CD14-positive monocyte (primary cell): ENCODE measurements around the gene HES2. TPM values are rescaled to one million over a fixed set of nuclear protein-coding genes. Genes with fewer than 3 reads are reported as not detected.

Experiments
- DNase-seq, 3 donors: peaks; one replicate each; pipeline ENCODE4 v3.0.0-alpha.2; 2011 to 2022
- H2AFZ ChIP-seq: 2 replicates; pipeline ENCODE4 v1.6.0; 2012; ENCODE audit warnings: mild to moderate bottlenecking, low read depth, low read length, inconsistent platforms; ENCODE audit not compliant: insufficient read depth, poor library complexity, severe bottlenecking
- H3K27ac ChIP-seq, 2 donors: 1 replicate in 1 of 2; 2 replicates in 1 of 2; pipeline ENCODE4 v1.5.1; 2012 to 2013; ENCODE audit warnings: low read length in 2 of 2, control low read depth in 1 of 2, inconsistent platforms in 1 of 2, low read depth in 1 of 2, mild to moderate bottlenecking in 1 of 2
- H3K27me3 ChIP-seq, 2 donors: one replicate each; pipeline versions ENCODE4 v1.6.0 to v1.6.1; 2011 to 2013; ENCODE audit warnings: low read length in 2 of 2; ENCODE audit not compliant: control insufficient read depth in 2 of 2, insufficient read depth in 2 of 2
- H3K36me3 ChIP-seq, 2 donors: replicated peaks in 1 of 2; 1 replicate in 1 of 2; 2 replicates in 1 of 2; pipeline versions ENCODE4 v1.5.1 to v1.6.1; 2012 to 2013; ENCODE audit warnings: low read length in 2 of 2, control low read depth in 1 of 2, inconsistent platforms in 1 of 2, mild to moderate bottlenecking in 1 of 2; ENCODE audit not compliant: insufficient read depth in 2 of 2, control insufficient read depth in 1 of 2
- H3K4me1 ChIP-seq, 2 donors: 1 replicate in 1 of 2; 2 replicates in 1 of 2; pipeline versions ENCODE4 v1.5.1 to v1.6.1; 2012 to 2013; ENCODE audit warnings: low read length in 2 of 2, control low read depth in 1 of 2, inconsistent platforms in 1 of 2, mild to moderate bottlenecking in 1 of 2, moderate library complexity in 1 of 2; ENCODE audit not compliant: insufficient read depth in 2 of 2, control insufficient read depth in 1 of 2
- H3K4me2 ChIP-seq: replicated peaks from 2 replicates; pipeline ENCODE3; 2012; ENCODE audit warnings: low read length, moderate library complexity, mild to moderate bottlenecking; ENCODE audit not compliant: poor library complexity, severe bottlenecking; ENCODE audit errors: extremely low read depth
- H3K4me3 ChIP-seq, 3 experiments: fragments of 200-600 bp in 1 of 3; sonication (generic) in 1 of 3; replicated peaks in 1 of 3; 1 replicate in 2 of 3; 2 replicates in 1 of 3; pipeline ENCODE4 v1.5.1; 2011 to 2013; ENCODE audit warnings: low read length in 3 of 3, mild to moderate bottlenecking in 3 of 3, control low read depth in 2 of 3, low read depth in 2 of 3, inconsistent platforms in 1 of 3, moderate library complexity in 1 of 3
- H3K79me2 ChIP-seq: 2 replicates; pipeline ENCODE4 v1.6.0; 2012; ENCODE audit warnings: mild to moderate bottlenecking, control low read depth, inconsistent platforms, low read length, moderate library complexity; ENCODE audit not compliant: insufficient read depth
- H3K9ac ChIP-seq: 2 replicates; pipeline ENCODE4 v1.6.0; 2017; ENCODE audit warnings: low read length, mild to moderate bottlenecking; ENCODE audit not compliant: insufficient read depth, poor library complexity, severe bottlenecking
- H3K9me3 ChIP-seq, 2 donors: replicated peaks in 1 of 2; 1 replicate in 1 of 2; 2 replicates in 1 of 2; pipeline versions ENCODE4 v1.5.1 to v1.6.1; 2012 to 2013; ENCODE audit warnings: low read length in 2 of 2, control low read depth in 1 of 2; ENCODE audit not compliant: control insufficient read depth in 1 of 2, insufficient read depth in 1 of 2
- H4K20me1 ChIP-seq: 2 replicates; pipeline ENCODE4 v1.6.0; 2012; ENCODE audit warnings: mild to moderate bottlenecking, low read length, control low read depth, moderate library complexity; ENCODE audit not compliant: insufficient read depth
- H3K27ac Mint-ChIP-seq, 7 donors: one replicate each; pipeline ENCODE4 v1.8.0; 2020; ENCODE audit warnings: mild to moderate bottlenecking in 7 of 7, mixed read lengths in 7 of 7, moderate library complexity in 6 of 7, inconsistent platforms in 2 of 7
- H3K27me3 Mint-ChIP-seq, 3 donors: one replicate each; pipeline ENCODE4 v1.8.0; 2021 to 2022; ENCODE audit warnings: low read depth in 3 of 3, mild to moderate bottlenecking in 3 of 3, mixed read lengths in 3 of 3, moderate library complexity in 3 of 3, inconsistent platforms in 1 of 3
- H3K36me3 Mint-ChIP-seq, 2 donors: one replicate each; pipeline ENCODE4 v1.8.0; 2020; ENCODE audit warnings: mixed read lengths in 2 of 2, inconsistent platforms in 1 of 2, mild to moderate bottlenecking in 1 of 2
- H3K4me1 Mint-ChIP-seq: one replicate; pipeline ENCODE4 v1.8.0; 2020; ENCODE audit warnings: mild to moderate bottlenecking, mixed read lengths
- H3K4me3 Mint-ChIP-seq, 2 donors: one replicate each; pipeline ENCODE4 v1.8.0; 2020; ENCODE audit warnings: mild to moderate bottlenecking in 2 of 2, mixed read lengths in 2 of 2, moderate library complexity in 1 of 2
- H3K9me3 Mint-ChIP-seq, 7 donors: one replicate each; pipeline ENCODE4 v1.8.0; 2020 to 2022; ENCODE audit warnings: mixed read lengths in 7 of 7, mild to moderate bottlenecking in 6 of 7, moderate library complexity in 6 of 7, inconsistent platforms in 2 of 7
- whole genome bisulfite sequencing: methylation state at CpG from one replicate; pipeline ENCODE4 v1.1.5; 2013; ENCODE audit warnings: missing lambda C conversion rate; ENCODE audit not compliant: insufficient coverage; 5-methylcytosine and 5-hydroxymethylcytosine counted together
- intact Hi-C, 2 donors: fragments of 100-400 bp; cut with micrococcal nuclease; formaldehyde crosslinking; loops; one replicate each; pipeline versions ENCODE4 v1.15.0 to v1.15.1; 2023
- polyA plus RNA-seq, 3 donors: library from polyadenylated mRNA; depleted of rRNA in 1 of 3; unstranded in 2 of 3; stranded (reverse) in 1 of 3; fragments of 300-500 nt in 2 of 3; fragments of >200 nt in 1 of 3; fragmentation: Illumina TruSeq in 2 of 3; gene quantifications; 1 replicate in 2 of 3; 2 replicates in 1 of 3; pipeline ENCODE4 v1.2.3, GENCODE V29; 2012 to 2021
- TF ChIP-seq, protein P1 (sequence below): fragments of 200-600 bp; IDR thresholded peaks from one replicate; pipeline ENCODE4 v1.8.0; 2022; ENCODE audit warnings: antibody characterized with exemption, mild to moderate bottlenecking

HES2 gene
- polyA plus RNA-seq, 3 donors, result not detected

DNA sequence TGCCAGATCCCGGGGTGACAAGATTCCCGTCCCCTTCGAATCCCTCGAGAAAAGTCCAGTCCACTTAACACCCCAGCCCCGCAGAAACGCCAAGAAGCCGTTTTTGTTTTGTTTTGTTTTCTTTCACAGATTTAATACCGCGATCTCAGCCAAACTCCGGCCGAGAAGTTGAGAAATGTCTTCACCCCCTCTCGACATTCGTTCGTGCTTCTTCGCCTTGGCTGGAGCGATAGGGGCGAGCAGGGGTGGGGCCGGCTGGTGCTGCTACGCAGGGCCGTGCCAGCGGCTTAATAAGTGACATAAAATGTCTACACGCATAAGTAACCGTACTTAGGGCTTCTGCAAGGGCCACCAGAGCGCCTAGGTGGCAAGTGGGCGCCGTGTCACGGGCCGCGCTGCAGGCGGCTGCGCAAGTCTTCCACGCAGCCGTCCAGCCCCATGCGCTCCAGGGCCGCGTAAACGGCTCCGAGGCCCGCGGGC, 41.4 kb upstream of the HES2 start:
- no peaks in the 10 kb centered on the region for H3K79me2 ChIP-seq
- Mint-ChIP-seq H3K9me3 (peaks cover 0 to 6% (median 0%) of the 10 kb centered on the region in 7 donors), H3K27me3 (peaks cover 46 to 72% (median 60%) of the 10 kb centered on the region in 3 donors), H3K4me1 (peaks cover 3% of the 10 kb centered on the region), H3K4me3 (peak overlapping the region in 1 of 2 donors; percentile 59), H3K27ac (peak overlapping the region in 1 of 7 donors; percentile 67), H3K36me3 (no peaks in the 10 kb centered on the region)
- H3K4me2 ChIP-seq, result no peak overlapping the region
- intact Hi-C loops, result no loop called here
- H3K9me3 ChIP-seq, result no peaks in the 10 kb centered on the region
- H3K9ac ChIP-seq, result no peak overlapping the region
- no peak overlapping the region for H3K4me3 ChIP-seq
- no peaks in the 10 kb centered on the region for H3K4me1 ChIP-seq
- H3K36me3 ChIP-seq, result no peaks in the 10 kb centered on the region
- no peak overlapping the region for H2AFZ ChIP-seq
- no peak for DNase-seq
- no peak overlapping the region for H3K27ac ChIP-seq
- no peaks in the 10 kb centered on the region for H4K20me1 ChIP-seq
- H3K27me3 ChIP-seq, result peaks cover 2 to 54% of the 10 kb centered on the region in 2 donors
- 95% methylated on average over 34 of the region's 40 CpGs for WGBS
- TF ChIP-seq, protein P1, sequence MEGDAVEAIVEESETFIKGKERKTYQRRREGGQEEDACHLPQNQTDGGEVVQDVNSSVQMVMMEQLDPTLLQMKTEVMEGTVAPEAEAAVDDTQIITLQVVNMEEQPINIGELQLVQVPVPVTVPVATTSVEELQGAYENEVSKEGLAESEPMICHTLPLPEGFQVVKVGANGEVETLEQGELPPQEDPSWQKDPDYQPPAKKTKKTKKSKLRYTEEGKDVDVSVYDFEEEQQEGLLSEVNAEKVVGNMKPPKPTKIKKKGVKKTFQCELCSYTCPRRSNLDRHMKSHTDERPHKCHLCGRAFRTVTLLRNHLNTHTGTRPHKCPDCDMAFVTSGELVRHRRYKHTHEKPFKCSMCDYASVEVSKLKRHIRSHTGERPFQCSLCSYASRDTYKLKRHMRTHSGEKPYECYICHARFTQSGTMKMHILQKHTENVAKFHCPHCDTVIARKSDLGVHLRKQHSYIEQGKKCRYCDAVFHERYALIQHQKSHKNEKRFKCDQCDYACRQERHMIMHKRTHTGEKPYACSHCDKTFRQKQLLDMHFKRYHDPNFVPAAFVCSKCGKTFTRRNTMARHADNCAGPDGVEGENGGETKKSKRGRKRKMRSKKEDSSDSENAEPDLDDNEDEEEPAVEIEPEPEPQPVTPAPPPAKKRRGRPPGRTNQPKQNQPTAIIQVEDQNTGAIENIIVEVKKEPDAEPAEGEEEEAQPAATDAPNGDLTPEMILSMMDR, result no peak

GRCh38 chr1:6460301-6461050, 40.8 kb upstream of the HES2 start:
- H2AFZ ChIP-seq, result no peak overlapping the region
- H3K4me3 Mint-ChIP-seq, result peak overlapping the region in 1 of 2 donors; percentile 59
- H3K27me3 Mint-ChIP-seq, result peaks cover 50 to 72% (median 61%) of the 10 kb centered on the region in 3 donors
- no peak overlapping the region for H3K27ac ChIP-seq
- H3K27me3 ChIP-seq, result peaks cover 2 to 55% of the 10 kb centered on the region in 2 donors
- H3K9ac ChIP-seq, result no peak overlapping the region
- H3K4me1 Mint-ChIP-seq, result peaks cover under 1% of the 10 kb centered on the region
- H3K4me1 ChIP-seq, result no peaks in the 10 kb centered on the region
- no peaks in the 10 kb centered on the region for H4K20me1 ChIP-seq
- H3K36me3 ChIP-seq, result no peaks in the 10 kb centered on the region
- H3K9me3 ChIP-seq, result no peaks in the 10 kb centered on the region
- TF ChIP-seq, protein P1, result no peak
- H3K9me3 Mint-ChIP-seq, result peaks cover 0 to 3% (median 0%) of the 10 kb centered on the region in 7 donors
- no peaks in the 10 kb centered on the region for H3K36me3 Mint-ChIP-seq
- DNase-seq, result no peak
- H3K27ac Mint-ChIP-seq, result peak overlapping the region in 1 of 7 donors; percentile 67
- no peaks in the 10 kb centered on the region for H3K79me2 ChIP-seq
- WGBS, result 44% methylated on average over 24 of the region's 39 CpGs
- intact Hi-C loops, result no loop called here
- no peak overlapping the region for H3K4me3 ChIP-seq
- H3K4me2 ChIP-seq, result no peak overlapping the region
